CD4-positive, alpha-beta T cell treated with Interleukin-17A for 1 hour (primary cell): ENCODE data around the gene CPM.

Source experiments
- DNase-seq: peaks from one replicate; pipeline ENCODE4 v3.0.0-alpha.2; 2020

CPM gene

GRCh38 chr12:68954811-68955210, 21.8 kb upstream of the CPM start:
- DNase-seq = no peak

- DNase-seq = no peak
Measured at GRCh38 chr12:68953536-68953935, 20.6 kb upstream of the CPM start.

- DNase-seq = no peak
Measured at GRCh38 chr12:68951652-68952051, 18.7 kb upstream of the CPM start.

DNA sequence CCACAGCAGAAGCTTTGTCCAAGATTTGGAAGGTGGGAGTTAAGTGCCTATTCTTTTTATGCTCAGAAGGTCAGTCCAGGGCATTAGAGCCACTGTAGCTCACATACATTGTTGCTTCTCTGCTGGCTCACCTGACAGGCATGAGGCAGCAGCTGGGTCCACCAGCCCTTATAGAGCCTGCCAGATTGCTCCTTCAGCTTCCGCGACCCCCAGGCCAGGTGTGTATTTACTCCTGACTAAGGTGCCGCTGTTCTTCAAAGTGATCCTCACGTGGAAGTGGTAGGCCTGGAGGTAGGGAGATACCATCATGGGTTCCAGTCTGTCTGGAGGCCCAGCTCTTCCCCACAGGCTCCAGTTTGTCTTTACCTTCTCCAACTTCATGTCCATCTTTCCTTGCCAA, 17.5 kb upstream of the CPM start:
- DNase-seq = no peak

DNA sequence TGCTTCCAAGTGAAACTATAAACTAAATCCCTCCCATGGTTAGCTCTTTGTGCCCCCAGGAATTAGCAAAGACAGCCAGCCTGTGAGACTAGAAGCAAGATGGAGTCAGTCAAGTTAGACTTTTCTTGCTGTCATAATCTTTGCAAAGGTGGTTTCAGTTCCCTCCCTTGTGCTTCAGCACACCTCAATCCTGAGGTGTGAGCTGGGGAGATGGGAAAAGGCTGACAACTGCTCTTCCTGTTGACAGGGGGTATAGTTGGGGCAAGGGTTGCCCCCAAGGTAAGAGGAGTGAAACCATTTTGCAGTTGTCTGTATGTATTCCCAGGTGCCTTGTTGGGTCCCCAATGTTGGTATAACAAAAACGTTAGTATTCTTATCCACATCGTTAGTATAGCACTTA, 12.3 kb upstream of the CPM start:
- DNase-seq = no peak

- no peak for DNase-seq
Measured at GRCh38 chr12:68944296-68945076, 11.5 kb upstream of the CPM start.

DNA sequence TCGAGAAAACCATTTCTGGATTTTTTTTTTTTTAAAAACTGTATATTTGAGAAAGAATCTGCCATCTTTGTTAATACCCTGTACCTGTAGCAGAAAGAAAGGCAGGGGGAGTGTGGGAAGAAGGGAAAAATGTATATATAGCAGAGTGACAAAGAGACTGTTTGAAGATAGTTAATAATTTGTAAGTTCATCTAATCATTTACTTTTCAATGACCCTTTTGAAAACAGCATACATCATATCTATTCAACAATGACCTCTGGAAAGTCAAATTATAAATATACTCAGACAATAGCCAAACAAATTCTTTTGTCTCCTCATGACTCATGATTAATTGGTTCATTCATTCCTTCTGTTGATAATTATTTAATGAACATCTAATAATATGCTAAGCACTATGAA, 10.9 kb upstream of the CPM start:
- no peak for DNase-seq

- DNase-seq = no peak
Measured at GRCh38 chr12:68940731-68941130, 7.8 kb upstream of the CPM start.

GRCh38 chr12:68939505-68939904, 6.5 kb upstream of the CPM start:
- no peak for DNase-seq

- no peak for DNase-seq
Measured at GRCh38 chr12:68934392-68934791, 1.4 kb upstream of the CPM start.

DNA sequence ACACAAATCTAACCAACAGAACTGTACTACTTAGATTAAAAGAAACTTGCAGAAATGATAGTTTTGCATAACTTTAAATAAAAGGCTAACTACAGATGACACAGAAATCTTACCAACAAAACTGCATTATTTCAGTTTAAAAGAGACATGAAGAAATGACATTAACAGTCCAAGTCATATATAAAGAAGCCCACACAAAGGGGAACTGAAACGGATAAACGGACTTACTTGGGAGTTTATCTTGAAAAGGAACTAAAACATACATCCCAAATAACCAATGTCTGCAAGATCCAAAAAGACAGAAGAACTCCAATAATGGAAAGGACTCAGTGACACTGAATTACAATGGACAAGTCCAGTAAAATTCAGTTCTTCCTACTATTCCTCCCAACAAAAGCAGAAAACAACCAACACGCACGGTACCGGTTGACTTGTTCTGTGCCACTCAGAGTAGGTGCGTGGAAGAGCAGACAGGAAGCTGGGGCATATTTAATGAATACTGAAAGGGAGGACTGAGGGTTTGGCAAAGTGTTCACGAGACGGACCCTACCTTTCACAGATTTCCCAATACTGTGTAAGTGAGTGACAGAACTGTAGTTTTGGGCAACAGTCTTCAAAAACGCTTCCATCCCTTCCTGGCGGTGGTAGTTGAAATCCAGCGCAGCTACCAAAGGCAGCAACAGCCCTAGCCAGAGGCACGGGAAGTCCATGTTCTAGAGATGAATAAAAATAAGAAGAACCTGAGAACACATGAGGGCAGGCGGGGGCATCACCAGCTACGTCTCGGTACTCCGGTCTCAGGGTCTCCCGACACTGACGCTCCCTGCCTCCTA, 627 bp downstream of the CPM start:
- DNase-seq = peak; percentile 24

- no peak for DNase-seq
Measured at GRCh38 chr12:68930178-68930577, 2.8 kb downstream of the CPM start.

DNA sequence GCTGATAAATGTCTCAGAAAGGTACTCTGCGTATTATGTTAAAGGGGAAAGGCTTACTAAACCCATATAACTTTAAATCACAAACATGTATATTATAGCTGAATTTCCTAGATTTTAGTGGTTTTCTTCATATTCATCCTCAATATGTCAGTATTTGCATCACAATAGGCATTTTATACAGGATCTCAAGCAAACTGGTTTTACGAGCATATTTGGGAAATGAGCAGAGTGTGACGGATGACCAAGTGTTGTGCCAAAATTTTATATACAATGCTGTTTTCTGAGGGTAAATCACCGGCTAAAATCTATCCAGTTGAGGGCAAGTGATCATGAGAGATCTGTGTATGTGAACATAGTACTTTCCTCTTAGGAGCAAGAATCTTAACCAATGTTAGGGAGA, 8.4 kb downstream of the CPM start:
- no peak for DNase-seq

DNA sequence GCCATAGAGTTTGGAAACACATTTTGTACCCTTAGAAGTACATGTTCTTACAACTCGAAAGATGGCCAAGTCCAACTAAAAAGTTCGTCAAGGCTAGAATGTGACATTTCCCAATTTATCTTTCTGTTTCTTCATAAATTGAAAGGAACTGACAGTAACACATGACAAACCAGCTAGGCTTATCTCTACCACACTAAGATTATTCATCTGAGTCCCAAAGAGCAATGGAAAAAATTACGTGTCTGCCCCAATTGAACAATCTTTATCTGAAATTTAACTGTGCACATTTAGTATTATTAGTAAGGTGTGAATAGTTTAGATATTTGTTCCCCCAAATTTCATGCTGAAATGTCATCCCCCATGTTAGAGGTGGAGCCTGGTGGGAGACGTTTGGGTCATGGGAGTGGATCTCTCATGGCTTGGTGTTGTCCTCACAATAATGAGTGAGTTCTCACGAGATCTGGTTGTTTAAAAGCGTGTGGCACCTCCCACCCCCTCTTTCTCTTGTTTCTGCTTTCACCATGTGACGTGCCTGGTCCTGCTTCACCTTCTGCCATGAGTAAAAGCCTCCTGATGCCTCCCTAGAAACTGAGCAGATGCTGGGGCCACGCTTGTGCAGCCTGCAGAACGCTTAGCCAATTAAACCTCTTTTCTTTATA, 13.3 kb downstream of the CPM start:
- no peak for DNase-seq

GRCh38 chr12:68918960-68919359, 14.0 kb downstream of the CPM start:
- DNase-seq = no peak

GRCh38 chr12:68915055-68915454, 17.9 kb downstream of the CPM start:
- no peak for DNase-seq

GRCh38 chr12:68913682-68914081, 19.3 kb downstream of the CPM start:
- no peak for DNase-seq

GRCh38 chr12:68912916-68913315, 20.1 kb downstream of the CPM start:
- DNase-seq = no peak

DNA sequence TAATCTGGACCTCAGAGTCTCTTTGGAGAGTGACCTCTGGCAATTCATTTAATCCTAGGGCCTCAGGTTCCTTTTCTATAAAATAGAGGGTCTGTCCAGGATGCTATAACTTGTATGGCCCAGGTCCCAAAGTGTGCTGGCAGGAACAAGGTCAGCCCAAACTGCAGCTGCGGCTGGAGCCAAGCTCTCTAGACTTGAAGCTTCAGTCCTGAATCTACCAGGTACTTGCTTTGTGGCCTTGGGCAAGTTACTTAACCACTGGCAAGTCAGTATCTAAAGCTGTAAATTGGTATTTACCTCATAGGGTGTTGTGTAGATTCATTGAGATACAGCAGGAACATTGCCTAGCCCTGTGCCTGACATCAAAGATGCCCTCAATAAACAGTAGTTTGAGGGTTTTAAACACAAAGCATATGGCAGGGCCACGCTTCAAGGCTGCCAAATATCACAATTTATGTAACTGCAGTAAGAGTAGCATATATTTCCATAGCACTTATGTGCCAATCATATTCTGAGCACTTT, 21.7 kb downstream of the CPM start:
- DNase-seq = no peak

DNA sequence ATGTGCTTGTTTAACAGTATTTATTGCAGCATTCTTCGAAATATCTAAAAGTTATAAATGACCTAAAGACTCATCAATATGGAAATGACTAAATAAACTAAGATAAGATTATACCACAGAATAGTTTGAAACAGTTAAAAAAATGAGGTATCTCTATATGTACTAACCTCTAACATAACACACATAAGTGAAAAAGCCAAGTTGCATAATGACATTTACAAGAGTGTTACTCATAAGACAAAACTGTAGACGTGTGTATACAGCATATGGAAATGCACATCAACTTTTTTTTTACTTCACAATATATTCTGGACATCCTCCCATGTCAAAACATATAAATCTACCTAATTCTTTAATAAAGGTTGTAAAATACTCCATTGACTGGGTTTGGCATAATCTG, 22.8 kb downstream of the CPM start:
- DNase-seq = no peak

GRCh38 chr12:68908076-68908475, 24.9 kb downstream of the CPM start:
- DNase-seq = no peak

DNA sequence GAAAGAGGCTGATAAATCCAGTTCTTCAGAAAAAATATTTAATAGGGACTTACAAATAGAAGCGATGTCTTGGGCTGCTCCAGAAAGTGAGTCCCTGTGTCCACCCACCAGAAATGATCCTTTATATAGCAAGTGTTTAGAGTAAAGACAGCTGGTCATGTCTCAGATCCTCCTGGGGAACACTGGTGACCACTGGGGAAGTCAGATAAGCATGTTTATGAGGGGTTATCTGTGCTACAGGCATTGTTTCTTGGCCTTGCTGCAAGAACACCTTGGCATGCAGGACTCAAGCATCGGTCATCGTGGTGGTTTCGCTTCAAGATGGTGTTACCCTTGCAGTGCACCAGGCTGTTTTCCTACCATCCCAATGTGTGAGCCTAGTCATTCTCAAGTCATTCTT, 27.2 kb downstream of the CPM start:
- DNase-seq = no peak

DNA sequence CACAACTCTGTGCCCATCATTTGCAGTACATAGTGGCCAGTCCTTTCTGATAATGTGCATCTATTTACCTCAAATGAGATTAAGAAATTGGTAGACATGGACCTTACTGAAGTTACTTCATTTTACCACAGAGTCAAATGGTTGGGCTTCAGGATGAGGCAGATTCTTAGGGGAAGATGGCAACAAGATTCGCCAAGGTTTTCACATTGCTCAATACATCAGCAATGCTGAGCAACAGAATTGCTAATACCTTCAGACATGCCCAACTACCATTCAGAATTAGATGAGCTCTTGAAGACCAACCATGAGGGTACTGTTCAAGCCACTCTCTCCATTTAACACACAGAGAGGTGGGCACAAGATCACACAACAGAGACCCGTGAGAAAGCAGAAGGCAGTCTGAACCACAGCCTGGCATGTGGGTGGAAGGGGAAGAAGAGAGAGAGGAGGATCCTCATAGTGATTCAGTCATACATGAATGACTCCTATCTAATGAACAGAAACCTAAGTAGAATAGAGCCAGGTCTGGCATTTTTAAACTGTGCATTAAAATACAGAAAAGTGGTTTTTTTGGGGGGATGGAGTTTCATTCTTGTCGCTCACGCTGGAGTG, 28.5 kb downstream of the CPM start:
- no peak for DNase-seq
